ENCODE results near the gene PIK3IP1. TPM values are rescaled to one million over a fixed set of nuclear protein-coding genes. Genes with fewer than 3 reads are reported as not detected.

The PIK3IP1 gene
- total and polyA plus RNA-seq, 10 donors, result 36.1 to 152 (median 97.8) TPM

GRCh38 chr22:31308181-31308580 is 15.9 kb upstream of the PIK3IP1 start:
- H3K4me1 ChIP-seq, result peaks cover 0 to 32% (median 11%) of the 10 kb centered on the region in 6 donors
- H3K9me3 ChIP-seq, result no peaks in the 10 kb centered on the region
- no peak for DNase-seq
- no peaks in the 10 kb centered on the region for H3K36me3 ChIP-seq
- TF ChIP-seq POLR2A (IDR thresholded peaks at IDR 0.05), result no peak
- no peak for TF ChIP-seq POLR2AphosphoS5 (IDR thresholded peaks at IDR 0.05)
- TF ChIP-seq CTCF (IDR thresholded peaks at IDR 0.05 in 8 of 11, conservative IDR thresholded peaks at IDR 0.05 in 3 of 11), result no peak
- intact Hi-C loops (cut with DNase I; ENCODE audit: low total_unique reads), result no loop called here
- no peak overlapping the region for H3K4me3 ChIP-seq
- H3K27ac ChIP-seq, result peak overlapping the region in 3 of 8 donors; percentile 31 to 55 (median 34)
- no peaks in the 10 kb centered on the region for H3K27me3 ChIP-seq (replicated peaks in 1 of 7)

GRCh38 chr22:31305194-31305593 is 12.9 kb upstream of the PIK3IP1 start:
- Histone ChIP-seq H3K4me3 (no peak overlapping the region), H3K36me3 (no peaks in the 10 kb centered on the region), H3K9me3 (no peaks in the 10 kb centered on the region), H3K27ac (no peak overlapping the region), H3K4me1 (peaks cover 3 to 52% (median 22%) of the 10 kb centered on the region in 6 donors), H3K27me3 (replicated peaks in 1 of 7) (no peaks in the 10 kb centered on the region)
- WGBS, 5 donors, result 89 to 95% (median 94%) methylated on average over 3 of the region's 3 CpGs
- intact Hi-C loops (cut with DNase I; ENCODE audit: low total_unique reads), result no loop called here
- TF ChIP-seq CTCF (IDR thresholded peaks at IDR 0.05 in 8 of 11, conservative IDR thresholded peaks at IDR 0.05 in 3 of 11) (no peak), POLR2A (IDR thresholded peaks at IDR 0.05) (no peak), POLR2AphosphoS5 (IDR thresholded peaks at IDR 0.05) (no peak)
- no peak for DNase-seq

GRCh38 chr22:31302537-31302936 is 10.2 kb upstream of the PIK3IP1 start:
- peaks cover 0 to 39% (median 10%) of the 10 kb centered on the region in 6 donors for H3K4me1 ChIP-seq
- H3K4me3 ChIP-seq, result no peak overlapping the region
- no peaks in the 10 kb centered on the region for H3K9me3 ChIP-seq
- 85 to 94% (median 85%) methylated on average over 3 of the region's 3 CpGs for WGBS, 5 donors
- DNase-seq, result no peak
- H3K27me3 ChIP-seq (replicated peaks in 1 of 7), result no peaks in the 10 kb centered on the region
- H3K27ac ChIP-seq, result no peak overlapping the region
- no peak for TF ChIP-seq POLR2AphosphoS5 (IDR thresholded peaks at IDR 0.05)
- no peak for TF ChIP-seq POLR2A (IDR thresholded peaks at IDR 0.05)
- TF ChIP-seq CTCF (IDR thresholded peaks at IDR 0.05 in 8 of 11, conservative IDR thresholded peaks at IDR 0.05 in 3 of 11), result no peak
- H3K36me3 ChIP-seq, result no peaks in the 10 kb centered on the region
- intact Hi-C loops (cut with DNase I; ENCODE audit: low total_unique reads), result no loop called here

- no peak overlapping the region for H3K27ac ChIP-seq
- DNase-seq, result no peak
- no peak for TF ChIP-seq POLR2A (IDR thresholded peaks at IDR 0.05)
- TF ChIP-seq CTCF (IDR thresholded peaks at IDR 0.05 in 8 of 11, conservative IDR thresholded peaks at IDR 0.05 in 3 of 11), result no peak
- no peak for TF ChIP-seq POLR2AphosphoS5 (IDR thresholded peaks at IDR 0.05)
- H3K36me3 ChIP-seq, result no peaks in the 10 kb centered on the region
- H3K9me3 ChIP-seq, result no peaks in the 10 kb centered on the region
- H3K4me3 ChIP-seq, result no peak overlapping the region
- intact Hi-C loops (cut with DNase I; ENCODE audit: low total_unique reads), result no loop called here
- no peaks in the 10 kb centered on the region for H3K27me3 ChIP-seq (replicated peaks in 1 of 7)
- H3K4me1 ChIP-seq, result peaks cover 0 to 39% (median 12%) of the 10 kb centered on the region in 6 donors
These were observed 9.7 kb upstream of the PIK3IP1 start for GRCh38 chr22:31302006-31302405.

Data from spleen (tissue), 11 donors.